ENCODE measurements around the gene LRRN2.
A peak's percentile ranks its signal among the peaks of the same experiment; 100 is the strongest.

LRRN2 gene

DNA sequence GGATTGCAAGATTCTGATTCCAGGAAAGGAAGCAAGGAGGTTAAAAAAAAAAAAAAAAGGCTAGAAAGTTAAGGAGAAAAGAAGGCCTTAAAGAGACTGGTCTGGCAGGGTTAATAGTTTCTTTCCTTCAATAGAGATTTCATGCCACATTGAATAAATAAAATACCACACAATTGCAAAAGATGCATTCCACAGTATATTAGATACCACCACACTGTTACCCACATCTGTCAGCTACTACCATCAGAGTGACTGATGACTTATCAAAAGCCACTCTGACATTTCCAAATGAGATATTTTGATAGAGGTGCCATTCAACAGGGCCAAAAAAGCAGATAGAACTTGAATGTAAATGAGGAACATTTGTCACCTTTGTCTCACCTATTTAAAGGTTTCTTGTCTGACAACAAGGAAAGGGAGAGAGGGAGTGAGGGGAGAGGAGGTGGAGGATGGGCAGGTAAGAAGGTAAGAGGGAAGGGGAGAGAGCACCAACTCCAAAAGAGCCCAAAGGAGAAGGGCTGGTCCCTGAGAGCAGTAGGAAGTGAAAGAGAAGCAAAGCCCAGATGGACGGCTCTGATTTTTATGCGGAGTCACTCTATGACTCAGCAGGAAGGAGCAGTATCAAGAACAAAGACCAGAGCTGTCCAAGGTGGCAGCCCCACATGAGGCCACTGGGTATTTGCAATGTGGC, 38.3 kb downstream of the LRRN2 start:
- TF ChIP-seq, protein P1, sequence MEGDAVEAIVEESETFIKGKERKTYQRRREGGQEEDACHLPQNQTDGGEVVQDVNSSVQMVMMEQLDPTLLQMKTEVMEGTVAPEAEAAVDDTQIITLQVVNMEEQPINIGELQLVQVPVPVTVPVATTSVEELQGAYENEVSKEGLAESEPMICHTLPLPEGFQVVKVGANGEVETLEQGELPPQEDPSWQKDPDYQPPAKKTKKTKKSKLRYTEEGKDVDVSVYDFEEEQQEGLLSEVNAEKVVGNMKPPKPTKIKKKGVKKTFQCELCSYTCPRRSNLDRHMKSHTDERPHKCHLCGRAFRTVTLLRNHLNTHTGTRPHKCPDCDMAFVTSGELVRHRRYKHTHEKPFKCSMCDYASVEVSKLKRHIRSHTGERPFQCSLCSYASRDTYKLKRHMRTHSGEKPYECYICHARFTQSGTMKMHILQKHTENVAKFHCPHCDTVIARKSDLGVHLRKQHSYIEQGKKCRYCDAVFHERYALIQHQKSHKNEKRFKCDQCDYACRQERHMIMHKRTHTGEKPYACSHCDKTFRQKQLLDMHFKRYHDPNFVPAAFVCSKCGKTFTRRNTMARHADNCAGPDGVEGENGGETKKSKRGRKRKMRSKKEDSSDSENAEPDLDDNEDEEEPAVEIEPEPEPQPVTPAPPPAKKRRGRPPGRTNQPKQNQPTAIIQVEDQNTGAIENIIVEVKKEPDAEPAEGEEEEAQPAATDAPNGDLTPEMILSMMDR (IDR thresholded peaks at IDR 0.05; ENCODE audit: low read depth, low read length, missing control alignments) = no peak
- DNase-seq (ENCODE audit: low read depth) = peak; percentile 21
- H3K4me3 ChIP-seq (ENCODE audit: low read depth, low read length) = no peak overlapping the region

GRCh38 chr1:204645666-204646065, 39.9 kb downstream of the LRRN2 start:
- no peak overlapping the region for H3K4me3 ChIP-seq (ENCODE audit: low read depth, low read length)
- no peak for DNase-seq (ENCODE audit: low read depth)
- TF ChIP-seq, protein P1 (IDR thresholded peaks at IDR 0.05; ENCODE audit: low read depth, low read length, missing control alignments) = no peak

- DNase-seq (ENCODE audit: low read depth) = no peak
- no peak overlapping the region for H3K4me3 ChIP-seq (ENCODE audit: low read depth, low read length)
- TF ChIP-seq, protein P1 (IDR thresholded peaks at IDR 0.05; ENCODE audit: low read depth, low read length, missing control alignments) = no peak
Observed at GRCh38 chr1:204645251-204645650, 40.3 kb downstream of the LRRN2 start.

GRCh38 chr1:204643503-204643902, 42.0 kb downstream of the LRRN2 start:
- no peak overlapping the region for H3K4me3 ChIP-seq (ENCODE audit: low read depth, low read length)
- TF ChIP-seq, protein P1 (IDR thresholded peaks at IDR 0.05; ENCODE audit: low read depth, low read length, missing control alignments) = no peak
- DNase-seq (ENCODE audit: low read depth) = no peak

DNA sequence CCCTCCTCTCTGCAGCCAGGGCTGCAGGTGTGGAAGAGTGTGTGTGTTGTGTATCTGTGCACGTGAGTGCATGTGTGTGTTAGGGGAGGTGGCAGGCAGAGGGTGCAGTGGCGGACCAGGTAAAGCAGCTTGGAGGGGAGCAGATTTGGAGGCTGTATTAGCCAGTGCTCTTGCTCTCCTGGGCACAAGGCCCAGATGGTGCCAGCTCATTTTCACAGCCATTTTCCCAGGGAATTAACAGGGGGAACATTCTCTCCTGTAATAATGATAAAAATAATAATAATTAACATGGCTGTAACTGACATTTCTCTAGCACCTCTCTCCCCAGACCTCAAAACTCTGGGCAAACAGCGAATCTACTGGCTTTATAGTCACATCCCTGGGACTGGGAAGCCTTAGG, 43.6 kb downstream of the LRRN2 start:
- no peak for DNase-seq (ENCODE audit: low read depth)
- no peak overlapping the region for H3K4me3 ChIP-seq (ENCODE audit: low read depth, low read length)
- TF ChIP-seq, protein P1 (IDR thresholded peaks at IDR 0.05; ENCODE audit: low read depth, low read length, missing control alignments) = no peak

DNA sequence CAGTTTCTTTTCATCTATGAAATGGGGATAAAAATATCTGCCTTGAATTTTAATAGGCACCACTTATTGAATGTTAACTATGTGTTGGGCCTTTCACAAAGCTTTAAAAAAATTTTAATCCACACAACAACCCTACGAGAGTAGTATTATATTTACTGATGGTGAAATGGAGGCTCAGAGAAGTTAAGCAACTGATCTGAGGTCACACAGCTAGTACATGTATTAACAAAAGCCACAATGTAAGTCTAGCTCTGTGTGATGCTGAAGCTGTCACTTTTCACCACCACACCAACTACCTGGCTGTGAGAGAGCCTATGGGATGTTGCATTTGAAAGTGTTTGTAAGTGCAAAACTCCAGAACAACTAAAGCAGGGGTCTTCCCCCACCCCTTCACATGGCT, 44.1 kb downstream of the LRRN2 start:
- TF ChIP-seq, protein P1 (IDR thresholded peaks at IDR 0.05; ENCODE audit: low read depth, low read length, missing control alignments) = no peak
- no peak overlapping the region for H3K4me3 ChIP-seq (ENCODE audit: low read depth, low read length)
- DNase-seq (ENCODE audit: low read depth) = no peak

GRCh38 chr1:204640578-204640977, 45.0 kb downstream of the LRRN2 start:
- TF ChIP-seq, protein P1 (IDR thresholded peaks at IDR 0.05; ENCODE audit: low read depth, low read length, missing control alignments) = no peak
- DNase-seq (ENCODE audit: low read depth) = no peak
- H3K4me3 ChIP-seq (ENCODE audit: low read depth, low read length) = no peak overlapping the region
